ENCODE data around the gene CCNQ.

Gene CCNQ

GRCh38 chrX:153626025-153626633 lies 27.2 kb upstream of the CCNQ start:
- ATAC-seq (ENCODE audit: insufficient read depth, low read depth): no peak
- TF ChIP-seq EZH2 (IDR thresholded peaks at IDR 0.05; ENCODE audit: borderline replicate concordance, low read depth, low read length, severe bottlenecking) (no peak), CTCF (IDR thresholded peaks at IDR 0.05; ENCODE audit: borderline replicate concordance, extremely low read depth, low read length, poor library complexity, severe bottlenecking) (no peak)
- Histone ChIP-seq H4K20me1 (ENCODE audit: insufficient read depth, low read length) (no peaks in the 10 kb centered on the region), H3K9ac (ENCODE audit: low read depth, low read length) (no peak overlapping the region), H2AFZ (ENCODE audit: low read depth, low read length) (no peak overlapping the region), H3K4me1 (ENCODE audit: insufficient read depth, low read length) (no peaks in the 10 kb centered on the region), H3K36me3 (ENCODE audit: insufficient read depth, low read length) (no peaks in the 10 kb centered on the region), H3K79me2 (ENCODE audit: insufficient read depth, low read length) (no peaks in the 10 kb centered on the region), H3K27ac (ENCODE audit: low read length) (no peak overlapping the region), H3K9me3 (ENCODE audit: insufficient read depth, low read length, severe bottlenecking) (no peaks in the 10 kb centered on the region), H3K4me2 (ENCODE audit: insufficient read depth, low read length) (no peak overlapping the region), H3K27me3 (ENCODE audit: insufficient read depth, low read length, poor library complexity) (no peaks in the 10 kb centered on the region), H3K4me3 (ENCODE audit: low read depth in 1 of 2, low read length in 2 of 2) (no peak overlapping the region)
- DNase-seq: no peak

GRCh38 chrX:153625271-153626024 lies 26.5 kb upstream of the CCNQ start:
- ATAC-seq (ENCODE audit: insufficient read depth, low read depth): no peak
- DNase-seq: no peak

GRCh38 chrX:153624196-153625091 lies 25.5 kb upstream of the CCNQ start:
- Histone ChIP-seq H3K4me3 (ENCODE audit: low read depth in 1 of 2, low read length in 2 of 2) (no peak overlapping the region), H3K27ac (ENCODE audit: low read length) (no peak overlapping the region), H3K4me1 (ENCODE audit: insufficient read depth, low read length) (no peaks in the 10 kb centered on the region), H3K9ac (ENCODE audit: low read depth, low read length) (no peak overlapping the region), H3K4me2 (ENCODE audit: insufficient read depth, low read length) (no peak overlapping the region), H4K20me1 (ENCODE audit: insufficient read depth, low read length) (no peaks in the 10 kb centered on the region), H3K9me3 (ENCODE audit: insufficient read depth, low read length, severe bottlenecking) (no peaks in the 10 kb centered on the region), H2AFZ (ENCODE audit: low read depth, low read length) (no peak overlapping the region), H3K27me3 (ENCODE audit: insufficient read depth, low read length, poor library complexity) (no peaks in the 10 kb centered on the region), H3K79me2 (ENCODE audit: insufficient read depth, low read length) (no peaks in the 10 kb centered on the region), H3K36me3 (ENCODE audit: insufficient read depth, low read length) (no peaks in the 10 kb centered on the region)
- ATAC-seq (ENCODE audit: insufficient read depth, low read depth) (no peak), DNase-seq (no peak)
- TF ChIP-seq EZH2 (IDR thresholded peaks at IDR 0.05; ENCODE audit: borderline replicate concordance, low read depth, low read length, severe bottlenecking) (no peak), CTCF (IDR thresholded peaks at IDR 0.05; ENCODE audit: borderline replicate concordance, extremely low read depth, low read length, poor library complexity, severe bottlenecking) (no peak)

More at GRCh38 chrX:153625271-153626024, 26.5 kb upstream of the CCNQ start:
- no peaks in the 10 kb centered on the region for H3K79me2 ChIP-seq (ENCODE audit: insufficient read depth, low read length)
- no peaks in the 10 kb centered on the region for H3K9me3 ChIP-seq (ENCODE audit: insufficient read depth, low read length, severe bottlenecking)
- TF ChIP-seq CTCF (IDR thresholded peaks at IDR 0.05; ENCODE audit: borderline replicate concordance, extremely low read depth, low read length, poor library complexity, severe bottlenecking) (no peak), EZH2 (IDR thresholded peaks at IDR 0.05; ENCODE audit: borderline replicate concordance, low read depth, low read length, severe bottlenecking) (no peak)
- H3K4me1 ChIP-seq (ENCODE audit: insufficient read depth, low read length): no peaks in the 10 kb centered on the region
- no peaks in the 10 kb centered on the region for H4K20me1 ChIP-seq (ENCODE audit: insufficient read depth, low read length)
- no peak overlapping the region for H3K4me3 ChIP-seq (ENCODE audit: low read depth in 1 of 2, low read length in 2 of 2)
- H3K4me2 ChIP-seq (ENCODE audit: insufficient read depth, low read length): no peak overlapping the region
- H3K27ac ChIP-seq (ENCODE audit: low read length): no peak overlapping the region
- H3K27me3 ChIP-seq (ENCODE audit: insufficient read depth, low read length, poor library complexity): no peaks in the 10 kb centered on the region
- no peak overlapping the region for H2AFZ ChIP-seq (ENCODE audit: low read depth, low read length)
- H3K9ac ChIP-seq (ENCODE audit: low read depth, low read length): no peak overlapping the region
- H3K36me3 ChIP-seq (ENCODE audit: insufficient read depth, low read length): no peaks in the 10 kb centered on the region
